ENCODE results near the gene SPG11. TPM values are rescaled to one million over a fixed set of nuclear protein-coding genes. Genes with fewer than 3 reads are reported as not detected.

SPG11 gene
- total RNA-seq, 2 donors from 2014 or later = 60.2 to 61.6 TPM

GRCh38 chr15:44623178-44623577 is 40.3 kb downstream of the SPG11 start:
- H3K27ac Mint-ChIP-seq = no peak overlapping the region
- DNase-seq = no peak
- no peak overlapping the region for H3K9ac ChIP-seq (ENCODE audit: extremely low read depth, low read length, poor library complexity, severe bottlenecking)
- no peaks in the 10 kb centered on the region for H3K27me3 Mint-ChIP-seq (ENCODE audit: insufficient read depth)
- no peak overlapping the region for H3K27ac ChIP-seq (ENCODE audit: low read depth, low read length)
- no peak for TF ChIP-seq CTCF (conservative IDR thresholded peaks at IDR 0.05)
- H3K36me3 ChIP-seq (ENCODE audit: control insufficient read depth, insufficient read depth, low read length) = peaks cover 74% of the 10 kb centered on the region
- no peak overlapping the region for H3K4me3 Mint-ChIP-seq
- peaks cover 72% of the 10 kb centered on the region for H3K36me3 Mint-ChIP-seq (ENCODE audit: low read depth)
- no peaks in the 10 kb centered on the region for H3K4me1 ChIP-seq (ENCODE audit: control insufficient read depth, insufficient read depth, low read length)
- H3K4me3 ChIP-seq (ENCODE audit: low read length) = no peak overlapping the region
- H3K9me3 ChIP-seq (ENCODE audit: control insufficient read depth, low read length) = no peaks in the 10 kb centered on the region
- no peaks in the 10 kb centered on the region for H3K27me3 ChIP-seq (ENCODE audit: control insufficient read depth, insufficient read depth, low read length, poor library complexity, severe bottlenecking)
- no peaks in the 10 kb centered on the region for H3K4me1 Mint-ChIP-seq
- H3K9me3 Mint-ChIP-seq = no peaks in the 10 kb centered on the region

- H3K9me3 Mint-ChIP-seq = no peaks in the 10 kb centered on the region
- H3K27me3 Mint-ChIP-seq (ENCODE audit: insufficient read depth) = no peaks in the 10 kb centered on the region
- no peak overlapping the region for H3K4me3 ChIP-seq (ENCODE audit: low read length)
- H3K4me1 Mint-ChIP-seq = no peaks in the 10 kb centered on the region
- no CpG with 5 or more reads among the region's 1 CpG for WGBS, 2 experiments (ENCODE audit: insufficient coverage in 1 of 2, insufficient read length in 1 of 2)
- no peaks in the 10 kb centered on the region for H3K9me3 ChIP-seq (ENCODE audit: control insufficient read depth, low read length)
- no peaks in the 10 kb centered on the region for H3K27me3 ChIP-seq (ENCODE audit: control insufficient read depth, insufficient read depth, low read length, poor library complexity, severe bottlenecking)
- no peak overlapping the region for H3K27ac Mint-ChIP-seq
- no peaks in the 10 kb centered on the region for H3K4me1 ChIP-seq (ENCODE audit: control insufficient read depth, insufficient read depth, low read length)
- H3K9ac ChIP-seq (ENCODE audit: extremely low read depth, low read length, poor library complexity, severe bottlenecking) = no peak overlapping the region
- peaks cover 66% of the 10 kb centered on the region for H3K36me3 Mint-ChIP-seq (ENCODE audit: low read depth)
- DNase-seq = no peak
- TF ChIP-seq CTCF (conservative IDR thresholded peaks at IDR 0.05) = no peak
- H3K36me3 ChIP-seq (ENCODE audit: control insufficient read depth, insufficient read depth, low read length) = peaks cover 77% of the 10 kb centered on the region
- H3K4me3 Mint-ChIP-seq = no peak overlapping the region
- H3K27ac ChIP-seq (ENCODE audit: low read depth, low read length) = no peak overlapping the region
These were observed 43.4 kb downstream of the SPG11 start for GRCh38 chr15:44620081-44620480.

- Histone ChIP-seq H3K9ac (ENCODE audit: extremely low read depth, low read length, poor library complexity, severe bottlenecking) (no peak overlapping the region), H3K27me3 (ENCODE audit: control insufficient read depth, insufficient read depth, low read length, poor library complexity, severe bottlenecking) (no peaks in the 10 kb centered on the region), H3K4me1 (ENCODE audit: control insufficient read depth, insufficient read depth, low read length) (no peaks in the 10 kb centered on the region), H3K4me3 (ENCODE audit: low read length) (no peak overlapping the region), H3K9me3 (ENCODE audit: control insufficient read depth, low read length) (no peaks in the 10 kb centered on the region), H3K27ac (ENCODE audit: low read depth, low read length) (no peak overlapping the region), H3K36me3 (ENCODE audit: control insufficient read depth, insufficient read depth, low read length) (peaks cover 81% of the 10 kb centered on the region)
- no peaks in the 10 kb centered on the region for H3K4me1 Mint-ChIP-seq
- no peak for TF ChIP-seq CTCF (conservative IDR thresholded peaks at IDR 0.05)
- no peak for DNase-seq
- H3K27me3 Mint-ChIP-seq (ENCODE audit: insufficient read depth) = no peaks in the 10 kb centered on the region
- no peaks in the 10 kb centered on the region for H3K9me3 Mint-ChIP-seq
- 98% methylated on average over 2 of the region's 2 CpGs; no CpG with 5 or more reads in 1 of the 2 experiments for WGBS, 2 experiments (ENCODE audit: insufficient coverage in 1 of 2, insufficient read length in 1 of 2)
- H3K27ac Mint-ChIP-seq = no peak overlapping the region
- peaks cover 70% of the 10 kb centered on the region for H3K36me3 Mint-ChIP-seq (ENCODE audit: low read depth)
- no peak overlapping the region for H3K4me3 Mint-ChIP-seq
These were observed 46.5 kb downstream of the SPG11 start for GRCh38 chr15:44616974-44617373.
